HCT116 (cell line): Measurements from ENCODE around the gene CCDC30. TPM values are rescaled to one million over a fixed set of nuclear protein-coding genes. Genes with fewer than 3 reads are reported as not detected.

Source experiments
- ATAC-seq: fragments of 200-7000 bp; cut with Tn5 transposase; 2 replicates; pipeline ENCODE4 v1.9.1; 2020; ENCODE audit warnings: mild to moderate bottlenecking, moderate library complexity
- BruUV-seq: library from RNA; stranded (reverse); fragments of 400-500 nt; replicated peaks from 2 replicates; lab custom pipeline; 2021; lab: Mats Ljungman, UMichigan
- CTCF ChIA-PET: fragments of 300-600 bp; sonication (Branson Sonifier 250); formaldehyde crosslinking; loops from one replicate; lab custom pipeline; 2021; ENCODE audit warnings: antibody characterized with exemption; lab: Charles Lee
- POLR2A ChIA-PET: fragments of 300-600, 350-600 bp; sonication (Branson Sonifier 250); formaldehyde crosslinking; loops from one replicate; lab custom pipeline; 2021; ENCODE audit warnings: antibody characterized with exemption; lab: Charles Lee
- RAD21 ChIA-PET, 2 experiments: fragments of 300-600 bp; sonication (Branson Sonifier 250); formaldehyde crosslinking; loops; one replicate each; lab custom pipeline; 2023; ENCODE audit warnings: low total read pairs in 2 of 2; ENCODE audit not compliant: uncharacterized antibody in 2 of 2, unreplicated experiment in 2 of 2, low non-redundant PET in 1 of 2; lab: Charles Lee
- DNase-seq: peaks from one replicate; pipeline ENCODE4 v3.0.0-alpha.2; 2010; ENCODE audit warnings: low read depth, low spot score
- H2AFZ ChIP-seq: fragments of 200-600 bp; shearing (Covaris generic), sonication (generic); 2 replicates; pipeline ENCODE4 v1.6.1; 2017; ENCODE audit warnings: low read depth, mixed run types, mixed read lengths, antibody characterized with exemption, low read length; ENCODE audit not compliant: poor library complexity, severe bottlenecking
- H3K27ac ChIP-seq: 2 replicates; pipeline ENCODE4 v1.5.1; 2012; ENCODE audit warnings: low read depth, low read length
- H3K27me3 ChIP-seq: fragments of 200-600 bp; sonication (generic); 2 replicates; pipeline ENCODE4 v1.6.1; 2016; ENCODE audit warnings: mixed run types, low read length, mixed read lengths; ENCODE audit not compliant: insufficient read depth
- H3K36me3 ChIP-seq, 2 experiments: fragments of 200-500 bp in 1 of 2; fragments of 200-600 bp in 1 of 2; sonication (Bioruptor generic) in 1 of 2; sonication (generic) in 1 of 2; 2 replicates each; pipeline versions ENCODE4 v1.5.1 to v1.6.1; 2014 to 2016; ENCODE audit warnings: low read length in 2 of 2, inconsistent platforms in 1 of 2, mixed read lengths in 1 of 2, mixed run types in 1 of 2; ENCODE audit not compliant: insufficient read depth in 2 of 2, control insufficient read depth in 1 of 2
- H3K4me1 ChIP-seq, 2 experiments: fragments of 200-600 bp in 1 of 2; sonication (generic) in 1 of 2; 2 replicates each; pipeline versions ENCODE4 v1.5.1 to v1.6.1; 2012 to 2017; ENCODE audit warnings: low read length in 2 of 2, inconsistent platforms in 1 of 2, mild to moderate bottlenecking in 1 of 2, mixed read lengths in 1 of 2, mixed run types in 1 of 2, moderate library complexity in 1 of 2; ENCODE audit not compliant: insufficient read depth in 2 of 2, control insufficient read depth in 1 of 2
- H3K4me2 ChIP-seq: fragments of 200-600 bp; sonication (generic); 2 replicates; pipeline ENCODE4 v1.6.1; 2017; ENCODE audit warnings: mixed run types, low read length, mixed read lengths
- H3K4me3 ChIP-seq, 2 experiments: fragments of 200-600 bp in 1 of 2; sonication (generic) in 1 of 2; replicated peaks in 1 of 2; 2 replicates each; pipeline ENCODE4 v1.5.1; 2011 to 2016; ENCODE audit warnings: low read length in 2 of 2, control low read depth in 1 of 2, low read depth in 1 of 2, mild to moderate bottlenecking in 1 of 2, mixed read lengths in 1 of 2, mixed run types in 1 of 2
- H3K79me2 ChIP-seq: fragments of 200-600 bp; sonication (generic); 2 replicates; pipeline ENCODE4 v1.6.1; 2017; ENCODE audit warnings: mild to moderate bottlenecking, mixed run types, low read length, moderate library complexity, mixed read lengths; ENCODE audit not compliant: insufficient read depth
- H3K9ac ChIP-seq: fragments of 200-600 bp; sonication (generic); 2 replicates; pipeline ENCODE4 v1.6.1; 2016; ENCODE audit warnings: low read length, mixed read lengths
- H3K9me2 ChIP-seq: fragments of 200-600 bp; sonication (generic), shearing (Covaris generic); 2 replicates; pipeline ENCODE4 v1.6.1; 2017; ENCODE audit warnings: mixed run types, mild to moderate bottlenecking, moderate library complexity; ENCODE audit not compliant: insufficient read depth
- H3K9me3 ChIP-seq, 2 experiments: fragments of 200-500 bp in 1 of 2; fragments of 200-600 bp in 1 of 2; sonication (Bioruptor generic) in 1 of 2; sonication (generic) in 1 of 2; 2 replicates each; pipeline ENCODE4 v1.6.1; 2014 to 2017; ENCODE audit warnings: low read length in 2 of 2, mixed read lengths in 2 of 2, inconsistent platforms in 1 of 2, low read depth in 1 of 2, mild to moderate bottlenecking in 1 of 2, mixed run types in 1 of 2, moderate library complexity in 1 of 2; ENCODE audit not compliant: control insufficient read depth in 1 of 2, insufficient read depth in 1 of 2
- H4K20me1 ChIP-seq: fragments of 200-600 bp; sonication (generic), shearing (Covaris generic); 2 replicates; pipeline ENCODE4 v1.6.1; 2017; ENCODE audit warnings: mixed run types, mild to moderate bottlenecking, moderate library complexity; ENCODE audit not compliant: insufficient read depth
- ATF3 ChIP-seq: IDR thresholded peaks from 2 replicates; pipeline ENCODE4 v1.6.1; 2012
- CBX3 ChIP-seq: IDR thresholded peaks from 2 replicates; pipeline ENCODE4 v1.6.1; 2012; ENCODE audit warnings: low read depth
- CEBPB ChIP-seq: IDR thresholded peaks from 2 replicates; pipeline ENCODE4 v1.6.1; 2012; ENCODE audit warnings: low read depth
- CTCF ChIP-seq, 3 experiments: fragments of 200-600 bp in 1 of 3; sonication (generic) in 1 of 3; IDR thresholded peaks in 2 of 3; conservative IDR thresholded peaks in 1 of 3; 2 replicates each; pipeline ENCODE4 v1.5.1; 2012 to 2017; ENCODE audit warnings: low read depth in 2 of 3, low read length in 2 of 3, antibody characterized with exemption in 1 of 3, borderline replicate concordance in 1 of 3, control low read depth in 1 of 3, mild to moderate bottlenecking in 1 of 3, mixed read lengths in 1 of 3, mixed run types in 1 of 3, moderate library complexity in 1 of 3; ENCODE audit not compliant: insufficient read depth in 1 of 3
- EGR1 ChIP-seq: IDR thresholded peaks from 2 replicates; pipeline ENCODE4 v1.6.1; 2012; ENCODE audit warnings: low read depth
- EZH2 ChIP-seq: fragments of 200-600 bp; sonication (generic); IDR thresholded peaks from 2 replicates; pipeline ENCODE4 v1.6.1; 2017; ENCODE audit warnings: antibody characterized with exemption, mixed run types
- EZH2phosphoT487 ChIP-seq: fragments of 200-600 bp; IDR thresholded peaks from 2 replicates; pipeline ENCODE4 v1.6.1; 2018; ENCODE audit warnings: antibody characterized with exemption, borderline replicate concordance
- FOSL1 ChIP-seq: IDR thresholded peaks from 2 replicates; pipeline ENCODE4 v1.6.1; 2012; ENCODE audit warnings: low read depth
- JUND ChIP-seq: IDR thresholded peaks from 2 replicates; pipeline ENCODE4 v1.6.1; 2012
- POLR2AphosphoS5 ChIP-seq: IDR thresholded peaks from 2 replicates; pipeline ENCODE4 v1.6.1; 2011; ENCODE audit warnings: mild to moderate bottlenecking, low read depth, low read length, moderate library complexity
- SIN3A ChIP-seq: IDR thresholded peaks from 2 replicates; pipeline ENCODE4 v1.6.1; 2012; ENCODE audit warnings: low read depth
- SP1 ChIP-seq: IDR thresholded peaks from 2 replicates; pipeline ENCODE4 v1.6.1; 2012; ENCODE audit warnings: low read depth
- ZNF274 ChIP-seq: fragments of 200-500 bp; sonication (Bioruptor generic); IDR thresholded peaks from 2 replicates; pipeline ENCODE4 v1.6.1; 2014; ENCODE audit warnings: mild to moderate bottlenecking, low read depth, low read length, inconsistent platforms
- intact Hi-C: fragments of 100-400 bp; cut with micrococcal nuclease; formaldehyde crosslinking; loops from 2 replicates; pipeline ENCODE4 v1.10.0; 2022
- total RNA-seq: library from RNA; stranded (reverse); gene quantifications from one replicate; pipeline ENCODE4 v1.2.1, GENCODE V29; 2021; ENCODE audit not compliant: unreplicated experiment
- TF ChIP-seq, protein P1 (sequence below): IDR thresholded peaks from 2 replicates; pipeline ENCODE4 v1.6.1; 2011; ENCODE audit warnings: mild to moderate bottlenecking, low read length, moderate library complexity; ENCODE audit not compliant: insufficient replicate concordance; ENCODE audit errors: extremely low read depth

CCDC30 gene
- total RNA-seq, 1 experiment from 2014 or later = 2.0 TPM

DNA sequence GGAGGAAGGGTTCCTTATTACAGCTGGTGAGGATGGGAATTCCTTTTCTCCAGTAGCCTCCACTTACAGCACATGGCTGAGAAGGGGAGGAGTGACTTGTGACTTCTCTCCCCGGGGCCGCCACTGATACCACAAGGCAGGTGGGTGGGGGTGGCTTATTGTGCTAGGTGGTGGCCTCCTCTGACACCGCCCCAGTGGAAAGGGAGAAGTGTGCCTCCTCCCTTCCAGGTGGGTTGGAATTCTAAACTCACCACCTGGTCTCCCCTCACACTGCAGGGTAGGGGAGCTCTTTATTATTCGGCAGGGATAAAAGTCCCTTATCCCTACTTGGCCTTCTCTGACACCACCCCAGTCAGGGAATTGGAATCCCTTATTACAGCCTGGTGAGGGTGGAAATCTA is 89.5 kb downstream of the CCDC30 start:
- Histone ChIP-seq H3K9me2 (no peaks in the 10 kb centered on the region), H3K27ac (no peak overlapping the region), H4K20me1 (no peaks in the 10 kb centered on the region), H3K27me3 (no peaks in the 10 kb centered on the region), H3K9ac (no peak overlapping the region), H3K4me2 (no peak overlapping the region), H2AFZ (no peak overlapping the region), H3K9me3 (no peaks in the 10 kb centered on the region), H3K36me3 (no peaks in the 10 kb centered on the region), H3K79me2 (no peaks in the 10 kb centered on the region), H3K4me1 (no peaks in the 10 kb centered on the region), H3K4me3 (no peak overlapping the region)
- ATAC-seq (no peak), DNase-seq (no peak)
- no TSS peak for BruUV-seq
- ChIA-PET POLR2A (no interaction called here), CTCF (no interaction called here), RAD21 (no interaction called here)
- intact Hi-C loops = no loop called here
- TF ChIP-seq CTCF (IDR thresholded peaks at IDR 0.05 in 2 of 3, conservative IDR thresholded peaks at IDR 0.05 in 1 of 3; ENCODE audit: borderline replicate concordance in 1 of 3, insufficient read depth in 1 of 3, low read depth in 2 of 3, low read length in 2 of 3) (no peak), EGR1 (no peak), POLR2AphosphoS5 (no peak), EZH2phosphoT487 (no peak), JUND (no peak), SP1 (no peak), SIN3A (no peak), EZH2 (no peak), FOSL1 (no peak), ZNF274 (no peak), CBX3 (no peak), CEBPB (no peak), ATF3 (no peak)
- TF ChIP-seq, protein P1, sequence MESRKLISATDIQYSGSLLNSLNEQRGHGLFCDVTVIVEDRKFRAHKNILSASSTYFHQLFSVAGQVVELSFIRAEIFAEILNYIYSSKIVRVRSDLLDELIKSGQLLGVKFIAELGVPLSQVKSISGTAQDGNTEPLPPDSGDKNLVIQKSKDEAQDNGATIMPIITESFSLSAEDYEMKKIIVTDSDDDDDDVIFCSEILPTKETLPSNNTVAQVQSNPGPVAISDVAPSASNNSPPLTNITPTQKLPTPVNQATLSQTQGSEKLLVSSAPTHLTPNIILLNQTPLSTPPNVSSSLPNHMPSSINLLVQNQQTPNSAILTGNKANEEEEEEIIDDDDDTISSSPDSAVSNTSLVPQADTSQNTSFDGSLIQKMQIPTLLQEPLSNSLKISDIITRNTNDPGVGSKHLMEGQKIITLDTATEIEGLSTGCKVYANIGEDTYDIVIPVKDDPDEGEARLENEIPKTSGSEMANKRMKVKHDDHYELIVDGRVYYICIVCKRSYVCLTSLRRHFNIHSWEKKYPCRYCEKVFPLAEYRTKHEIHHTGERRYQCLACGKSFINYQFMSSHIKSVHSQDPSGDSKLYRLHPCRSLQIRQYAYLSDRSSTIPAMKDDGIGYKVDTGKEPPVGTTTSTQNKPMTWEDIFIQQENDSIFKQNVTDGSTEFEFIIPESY = no peak
